ENCODE data around the gene FKBP2. TPM values are rescaled to one million over a fixed set of nuclear protein-coding genes. Genes with fewer than 3 reads are reported as not detected.

FKBP2 gene
- total and polyA plus RNA-seq, 2 experiments from 2014 or later: 57.7 to 349 TPM

DNA sequence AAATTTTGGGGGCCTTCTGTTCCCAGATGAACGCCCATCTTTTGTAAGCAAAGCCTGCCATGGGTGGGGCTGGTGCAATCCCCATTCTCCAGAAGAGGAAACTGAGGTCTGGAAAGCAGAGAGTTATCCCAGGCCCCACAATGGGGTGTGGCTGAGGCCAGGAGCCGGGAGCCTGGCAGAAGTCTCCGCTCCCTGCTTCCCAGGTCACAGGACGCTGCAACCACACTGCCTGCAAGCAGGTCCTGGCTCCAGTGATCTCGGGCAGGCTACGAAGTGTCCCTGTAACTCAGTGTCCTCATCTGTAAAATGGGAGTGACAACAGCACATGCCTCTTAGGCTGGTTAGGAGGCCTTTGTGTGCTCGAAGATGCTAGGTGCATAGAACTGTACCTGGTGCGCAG, 12.1 kb downstream of the FKBP2 start:
- no peaks in the 10 kb centered on the region for H3K36me3 ChIP-seq (replicated peaks; ENCODE audit: insufficient read depth, low read depth)
- no peak for DNase-seq (ENCODE audit: low spot score)
- no peak overlapping the region for H3K27ac ChIP-seq
- peaks cover 16% of the 10 kb centered on the region for H3K4me1 ChIP-seq (ENCODE audit: insufficient read depth)
- peaks cover 5% of the 10 kb centered on the region for H4K20me1 ChIP-seq (ENCODE audit: insufficient read depth, poor library complexity, severe bottlenecking)
- 80% methylated on average over 8 of the region's 8 CpGs for WGBS (ENCODE audit: low lambda C conversion rate, missing lambda C conversion rate)
- H3K79me2 ChIP-seq: peaks cover 16% of the 10 kb centered on the region
- no peaks in the 10 kb centered on the region for H3K9me2 ChIP-seq (replicated peaks; ENCODE audit: insufficient read depth)
- peak overlapping the region; percentile 99 for H3K4me2 ChIP-seq
- no peak overlapping the region for H2AFZ ChIP-seq
- TF ChIP-seq EZH2 (IDR thresholded peaks at IDR 0.05; ENCODE audit: borderline replicate concordance) (no peak), EZH2phosphoT487 (IDR thresholded peaks at IDR 0.05; ENCODE audit: low read depth, severe bottlenecking, unreplicated experiment) (no peak)
- TF ChIP-seq, protein P1, sequence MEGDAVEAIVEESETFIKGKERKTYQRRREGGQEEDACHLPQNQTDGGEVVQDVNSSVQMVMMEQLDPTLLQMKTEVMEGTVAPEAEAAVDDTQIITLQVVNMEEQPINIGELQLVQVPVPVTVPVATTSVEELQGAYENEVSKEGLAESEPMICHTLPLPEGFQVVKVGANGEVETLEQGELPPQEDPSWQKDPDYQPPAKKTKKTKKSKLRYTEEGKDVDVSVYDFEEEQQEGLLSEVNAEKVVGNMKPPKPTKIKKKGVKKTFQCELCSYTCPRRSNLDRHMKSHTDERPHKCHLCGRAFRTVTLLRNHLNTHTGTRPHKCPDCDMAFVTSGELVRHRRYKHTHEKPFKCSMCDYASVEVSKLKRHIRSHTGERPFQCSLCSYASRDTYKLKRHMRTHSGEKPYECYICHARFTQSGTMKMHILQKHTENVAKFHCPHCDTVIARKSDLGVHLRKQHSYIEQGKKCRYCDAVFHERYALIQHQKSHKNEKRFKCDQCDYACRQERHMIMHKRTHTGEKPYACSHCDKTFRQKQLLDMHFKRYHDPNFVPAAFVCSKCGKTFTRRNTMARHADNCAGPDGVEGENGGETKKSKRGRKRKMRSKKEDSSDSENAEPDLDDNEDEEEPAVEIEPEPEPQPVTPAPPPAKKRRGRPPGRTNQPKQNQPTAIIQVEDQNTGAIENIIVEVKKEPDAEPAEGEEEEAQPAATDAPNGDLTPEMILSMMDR (IDR thresholded peaks at IDR 0.05; ENCODE audit: poor library complexity): no peak
- no peak overlapping the region for H3K4me3 ChIP-seq
- no peaks in the 10 kb centered on the region for H3K9me3 ChIP-seq (ENCODE audit: low read depth)
- no peaks in the 10 kb centered on the region for H3K27me3 ChIP-seq

DNA sequence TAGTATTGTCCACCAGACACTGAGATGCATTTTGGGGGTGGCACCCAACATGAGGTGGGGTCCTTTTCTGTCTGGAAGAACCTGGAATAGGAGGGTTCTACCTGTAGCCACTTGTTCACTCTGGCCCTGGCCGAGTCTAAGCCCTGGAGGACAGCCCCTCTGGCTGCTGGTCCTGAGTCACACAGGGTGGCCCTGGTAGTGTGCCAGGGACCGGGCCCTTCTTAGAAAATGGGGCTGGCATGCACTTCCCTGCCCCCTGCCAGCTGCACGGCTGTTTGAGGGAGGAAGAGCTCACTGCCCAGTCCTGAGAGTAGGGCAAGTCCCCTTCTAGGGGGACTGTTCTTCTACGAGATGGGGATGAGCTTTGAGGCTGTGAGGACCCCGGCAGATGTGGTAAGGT, 12.6 kb downstream of the FKBP2 start:
- Histone ChIP-seq H3K36me3 (replicated peaks; ENCODE audit: insufficient read depth, low read depth) (no peaks in the 10 kb centered on the region), H2AFZ (no peak overlapping the region)
- WGBS (ENCODE audit: low lambda C conversion rate, missing lambda C conversion rate): 85% methylated on average over 5 of the region's 5 CpGs

DNA sequence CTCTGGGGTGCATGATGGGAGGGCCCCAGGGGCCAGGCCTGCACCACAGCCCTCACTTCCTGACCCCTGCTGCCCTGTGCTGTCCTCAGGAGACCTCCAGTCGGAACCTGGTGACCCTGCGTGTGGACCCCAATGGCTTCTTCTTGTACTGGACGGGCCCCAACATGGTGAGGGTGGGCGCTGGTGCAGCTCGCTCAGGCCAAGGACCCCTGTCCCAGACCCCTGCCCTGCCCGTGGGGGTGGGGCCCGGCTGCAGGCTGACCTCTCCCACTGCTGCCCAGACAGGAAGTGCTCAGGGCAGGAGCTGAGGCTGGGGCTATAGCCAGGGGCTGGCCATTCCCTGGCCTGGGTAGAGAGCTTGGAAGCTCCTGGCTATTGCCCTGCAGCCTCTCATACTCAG, 13.4 kb downstream of the FKBP2 start:
- Histone ChIP-seq H2AFZ (no peak overlapping the region), H3K27ac (no peak overlapping the region), H3K4me2 (no peak overlapping the region), H3K79me2 (peaks cover 16% of the 10 kb centered on the region), H3K4me3 (no peak overlapping the region), H3K36me3 (replicated peaks; ENCODE audit: insufficient read depth, low read depth) (no peaks in the 10 kb centered on the region), H4K20me1 (ENCODE audit: insufficient read depth, poor library complexity, severe bottlenecking) (peaks cover 5% of the 10 kb centered on the region), H3K9me2 (replicated peaks; ENCODE audit: insufficient read depth) (no peaks in the 10 kb centered on the region), H3K4me1 (ENCODE audit: insufficient read depth) (peaks cover 14% of the 10 kb centered on the region), H3K27me3 (no peaks in the 10 kb centered on the region), H3K9me3 (ENCODE audit: low read depth) (no peaks in the 10 kb centered on the region)
- TF ChIP-seq EZH2 (IDR thresholded peaks at IDR 0.05; ENCODE audit: borderline replicate concordance): no peak
- no peak for TF ChIP-seq EZH2phosphoT487 (IDR thresholded peaks at IDR 0.05; ENCODE audit: low read depth, severe bottlenecking, unreplicated experiment)
- TF ChIP-seq, protein P1 (IDR thresholded peaks at IDR 0.05; ENCODE audit: poor library complexity): no peak
- no peak for DNase-seq (ENCODE audit: low spot score)
- WGBS (ENCODE audit: low lambda C conversion rate, missing lambda C conversion rate): 95% methylated on average over 6 of the region's 7 CpGs

More for the DNA sequence above, 12.6 kb downstream of the FKBP2 start:
- peaks cover 14% of the 10 kb centered on the region for H3K4me1 ChIP-seq (ENCODE audit: insufficient read depth)
- H3K9me3 ChIP-seq (ENCODE audit: low read depth): no peaks in the 10 kb centered on the region
- no peak overlapping the region for H3K4me3 ChIP-seq
- peaks cover 5% of the 10 kb centered on the region for H4K20me1 ChIP-seq (ENCODE audit: insufficient read depth, poor library complexity, severe bottlenecking)
- no peak overlapping the region for H3K27ac ChIP-seq
- no peak for DNase-seq (ENCODE audit: low spot score)
- H3K9me2 ChIP-seq (replicated peaks; ENCODE audit: insufficient read depth): no peaks in the 10 kb centered on the region
- peaks cover 16% of the 10 kb centered on the region for H3K79me2 ChIP-seq
- peak overlapping the region; percentile 99 for H3K4me2 ChIP-seq
- no peaks in the 10 kb centered on the region for H3K27me3 ChIP-seq
- no peak for TF ChIP-seq EZH2 (IDR thresholded peaks at IDR 0.05; ENCODE audit: borderline replicate concordance)
- no peak for TF ChIP-seq EZH2phosphoT487 (IDR thresholded peaks at IDR 0.05; ENCODE audit: low read depth, severe bottlenecking, unreplicated experiment)
- TF ChIP-seq, protein P1 (IDR thresholded peaks at IDR 0.05; ENCODE audit: poor library complexity): no peak

All from hepatocyte (in vitro differentiated cells).